Measurements from ENCODE around the gene PNPLA3.
A peak's percentile ranks its signal among the peaks of the same experiment; 100 is the strongest.

Gene PNPLA3, protein sequence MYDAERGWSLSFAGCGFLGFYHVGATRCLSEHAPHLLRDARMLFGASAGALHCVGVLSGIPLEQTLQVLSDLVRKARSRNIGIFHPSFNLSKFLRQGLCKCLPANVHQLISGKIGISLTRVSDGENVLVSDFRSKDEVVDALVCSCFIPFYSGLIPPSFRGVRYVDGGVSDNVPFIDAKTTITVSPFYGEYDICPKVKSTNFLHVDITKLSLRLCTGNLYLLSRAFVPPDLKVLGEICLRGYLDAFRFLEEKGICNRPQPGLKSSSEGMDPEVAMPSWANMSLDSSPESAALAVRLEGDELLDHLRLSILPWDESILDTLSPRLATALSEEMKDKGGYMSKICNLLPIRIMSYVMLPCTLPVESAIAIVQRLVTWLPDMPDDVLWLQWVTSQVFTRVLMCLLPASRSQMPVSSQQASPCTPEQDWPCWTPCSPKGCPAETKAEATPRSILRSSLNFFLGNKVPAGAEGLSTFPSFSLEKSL

DNA sequence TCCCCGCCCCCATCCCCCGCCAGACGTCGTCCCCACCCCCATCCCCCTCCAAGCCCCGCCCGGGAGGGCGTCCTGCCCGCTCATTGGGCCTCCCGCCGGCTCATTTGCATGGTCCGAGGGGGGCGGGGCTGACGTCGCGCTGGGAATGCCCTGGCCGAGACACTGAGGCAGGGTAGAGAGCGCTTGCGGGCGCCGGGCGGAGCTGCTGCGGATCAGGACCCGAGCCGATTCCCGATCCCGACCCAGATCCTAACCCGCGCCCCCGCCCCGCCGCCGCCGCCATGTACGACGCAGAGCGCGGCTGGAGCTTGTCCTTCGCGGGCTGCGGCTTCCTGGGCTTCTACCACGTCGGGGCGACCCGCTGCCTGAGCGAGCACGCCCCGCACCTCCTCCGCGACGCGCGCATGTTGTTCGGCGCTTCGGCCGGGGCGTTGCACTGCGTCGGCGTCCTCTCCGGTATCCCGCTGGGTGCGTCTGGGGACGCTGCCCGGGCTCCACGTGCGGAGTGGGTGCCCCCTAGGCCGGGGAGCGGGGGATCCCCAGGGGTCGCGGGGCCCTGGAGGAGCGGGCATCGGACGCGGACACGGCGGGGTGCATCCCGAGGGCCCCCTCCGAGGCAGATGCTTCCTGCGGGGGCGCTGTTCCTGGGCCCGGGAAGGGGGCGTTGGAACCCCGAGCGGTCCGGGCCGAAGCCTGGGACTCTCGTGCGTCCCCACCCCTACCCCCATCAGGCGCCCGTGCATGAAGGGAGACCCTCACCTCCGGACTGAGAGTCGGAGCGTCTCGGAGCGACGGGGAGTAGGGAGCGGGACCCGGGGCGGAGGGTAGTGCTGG, at the start of gene PNPLA3:
PNPLA3 (plus strand) TSS at position 175 of the 834 bp plus-strand sequence; CDS start at position 282, 107 bp downstream.
- peak; percentile 77 for DNase-seq (ENCODE audit: low spot score)

DNA sequence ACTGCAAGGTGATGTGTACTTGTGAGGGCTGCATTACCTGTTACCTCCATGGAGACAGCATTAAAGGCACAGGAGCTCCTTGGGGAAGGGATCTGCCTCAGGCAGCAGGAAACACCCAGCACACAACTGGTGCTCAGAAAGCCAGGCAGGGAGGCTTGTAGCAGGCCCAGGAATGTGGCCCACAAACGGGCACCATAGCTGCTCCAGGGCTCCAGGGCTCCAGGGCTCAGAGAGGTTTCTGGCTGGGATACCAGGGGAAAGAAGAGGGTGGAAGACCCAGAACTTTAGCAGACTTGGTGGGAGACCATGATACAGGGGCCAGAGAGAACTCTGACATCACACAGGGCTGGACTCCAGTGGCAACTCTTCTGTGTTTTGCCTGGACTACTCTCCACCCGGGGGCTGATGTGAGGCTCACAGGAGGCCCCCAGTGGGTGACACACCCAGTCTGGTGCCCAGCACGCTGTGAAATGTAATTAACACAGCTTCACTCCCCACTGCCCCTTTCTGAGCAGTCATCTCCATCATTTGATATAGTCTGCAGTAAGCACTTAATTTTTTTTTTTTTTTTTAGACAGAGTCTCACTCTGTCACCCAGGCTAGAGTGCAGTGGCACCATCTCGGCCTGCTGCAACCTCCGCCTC, 46.6 kb upstream of the PNPLA3 start:
- DNase-seq (ENCODE audit: low spot score) = no peak

GRCh38 chr22:43878079-43878795, 45.4 kb upstream of the PNPLA3 start:
- DNase-seq (ENCODE audit: low spot score) = no peak

DNA sequence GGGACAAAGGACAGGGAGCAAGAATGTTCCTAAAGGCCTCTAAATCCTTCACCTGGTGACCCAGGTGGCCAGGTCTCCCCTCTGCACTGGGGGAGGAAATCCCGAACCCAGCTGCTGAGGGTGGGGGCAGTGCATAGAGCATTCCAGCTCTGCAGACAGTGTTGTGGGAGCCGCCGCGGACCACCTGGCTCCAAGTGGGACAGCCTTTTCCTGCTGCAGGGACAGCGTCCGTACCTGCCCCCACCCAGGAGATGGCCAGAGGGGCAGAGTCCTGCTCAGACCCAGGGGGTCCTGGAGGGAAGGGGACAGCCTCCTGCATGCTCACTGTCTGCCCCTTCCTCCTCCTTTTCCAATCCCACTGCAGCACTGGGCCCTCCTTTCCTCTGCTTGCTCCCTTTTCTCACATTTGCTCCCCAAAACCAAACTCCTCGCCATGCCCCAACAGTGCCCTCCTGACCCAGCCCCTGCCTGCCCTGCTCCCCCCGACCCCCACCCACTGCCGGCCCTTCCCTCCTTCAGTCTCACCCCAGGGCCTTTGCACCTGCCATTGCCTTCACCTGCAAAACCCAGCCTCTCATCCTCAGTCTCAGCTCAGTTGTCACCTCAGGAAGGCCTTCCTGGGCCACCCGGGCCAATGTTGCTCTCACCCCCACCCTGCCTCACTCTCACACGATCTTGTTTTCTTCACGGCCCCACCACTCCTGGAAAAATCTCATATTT, 44.6 kb upstream of the PNPLA3 start:
- DNase-seq (ENCODE audit: low spot score) = no peak

GRCh38 chr22:43879901-43880540, 43.6 kb upstream of the PNPLA3 start:
- no peak for DNase-seq (ENCODE audit: low spot score)

GRCh38 chr22:43880541-43880991, 43.0 kb upstream of the PNPLA3 start:
- DNase-seq (ENCODE audit: low spot score) = no peak

DNA sequence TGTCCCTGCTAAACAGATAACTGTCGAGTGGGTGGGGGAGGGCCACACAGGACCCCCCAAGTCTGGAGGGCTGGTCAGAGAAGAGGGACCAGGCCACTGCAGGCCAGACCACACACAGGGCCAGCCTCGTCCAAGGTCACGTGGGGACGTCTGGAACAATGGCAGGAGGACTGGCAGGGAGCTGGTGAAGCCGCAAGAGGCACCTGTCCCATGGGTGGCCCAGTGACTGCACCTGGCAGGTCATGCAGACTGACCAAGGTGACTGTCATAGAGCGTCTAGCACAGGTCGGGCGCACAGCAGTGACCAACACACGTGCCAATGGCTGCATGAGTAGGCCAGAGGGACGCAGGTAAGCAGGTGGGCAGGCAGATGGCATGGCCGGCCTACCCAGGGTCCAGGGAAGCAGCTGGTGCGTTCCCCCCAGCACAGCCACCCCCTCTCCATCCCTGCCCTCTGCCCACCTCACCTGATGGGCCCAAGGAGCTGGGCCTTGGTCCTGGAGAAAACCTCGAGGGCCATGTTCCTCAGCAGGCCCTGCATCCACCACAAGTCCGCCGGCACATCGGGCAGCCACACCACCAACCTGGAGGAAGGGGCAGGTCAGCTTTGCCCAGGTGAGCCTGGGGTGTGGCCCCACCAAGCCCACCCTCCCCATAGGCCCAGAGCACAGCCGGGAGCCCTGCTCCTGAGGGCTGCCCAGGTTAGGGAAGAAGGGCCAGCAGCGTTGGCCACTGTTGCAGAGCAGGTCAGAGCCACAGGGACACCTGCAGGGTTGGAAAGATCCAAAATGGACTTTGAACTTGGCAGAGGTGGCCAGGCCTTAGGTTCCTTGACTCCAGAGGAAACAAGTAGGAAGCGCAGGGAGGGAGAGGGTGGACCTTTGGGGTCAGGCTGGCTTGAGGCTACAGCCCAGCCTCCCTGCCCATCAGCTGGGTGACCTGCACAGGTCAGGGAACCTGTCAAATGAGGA, 42.2 kb upstream of the PNPLA3 start:
- DNase-seq (ENCODE audit: low spot score) = no peak

DNA sequence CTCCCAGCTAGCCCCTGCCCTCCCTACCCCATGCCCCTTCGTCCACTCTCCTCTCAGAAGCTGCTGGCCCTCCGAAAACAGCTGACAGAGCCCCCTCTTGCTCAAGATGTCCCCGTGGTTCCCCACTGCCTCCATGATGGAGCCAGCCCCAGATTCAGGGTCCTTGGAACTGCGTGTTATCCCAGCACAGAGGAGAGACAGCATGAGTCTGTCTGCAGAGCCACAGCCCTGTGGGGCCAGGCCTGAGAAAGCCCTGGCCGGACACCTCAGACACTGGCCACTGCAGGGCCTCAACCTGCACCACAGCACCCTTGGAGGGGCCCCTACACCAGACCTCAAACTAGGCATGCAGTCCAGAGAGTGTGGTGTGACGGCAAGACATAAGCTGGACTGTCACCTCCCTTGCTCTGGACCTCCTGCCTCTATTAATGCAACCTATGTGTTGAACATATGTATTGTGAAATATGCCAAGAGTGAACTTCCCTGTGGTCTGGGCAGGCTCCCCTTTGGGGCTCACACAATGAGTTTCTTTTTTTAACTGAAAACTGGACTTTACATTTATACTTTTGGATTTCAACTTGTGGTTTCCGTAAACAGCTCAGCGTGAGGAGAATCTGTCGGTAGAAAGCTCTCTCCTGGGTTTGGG, 41.4 kb upstream of the PNPLA3 start:
- no peak for DNase-seq (ENCODE audit: low spot score)

DNA sequence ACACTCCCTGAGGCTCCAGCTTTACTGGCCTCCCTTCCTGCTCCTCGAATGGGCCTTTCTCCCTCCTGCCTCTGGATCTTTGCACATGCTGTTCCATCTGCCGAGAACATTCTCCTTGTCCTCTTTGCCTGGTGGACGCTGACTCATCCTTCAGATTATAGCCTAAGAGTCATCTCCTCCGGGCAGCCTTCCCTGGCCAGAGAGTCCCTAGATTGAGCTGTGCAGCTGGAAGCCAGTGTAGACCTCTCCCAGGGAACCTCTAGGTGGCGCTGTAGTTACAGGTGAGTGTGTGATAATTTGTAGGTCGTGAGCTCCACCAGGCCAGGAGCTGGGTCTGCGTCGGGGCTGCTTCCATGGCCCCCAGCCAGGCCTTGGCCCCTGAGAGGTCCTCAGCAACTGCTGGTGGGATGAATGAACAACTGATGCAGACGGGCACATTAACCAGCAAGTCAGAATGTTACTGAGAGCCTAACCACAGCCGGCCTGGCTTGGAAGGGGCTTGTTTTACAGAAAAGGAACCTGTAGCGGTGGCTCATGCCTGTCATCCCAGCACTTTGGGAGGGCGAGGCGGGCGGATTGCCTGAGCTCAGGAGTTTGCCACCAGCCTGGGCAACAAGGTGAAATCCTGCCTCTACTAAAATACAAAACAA, 40.5 kb upstream of the PNPLA3 start:
- DNase-seq (ENCODE audit: low spot score) = peak; percentile 39

GRCh38 chr22:43883719-43884415, 39.7 kb upstream of the PNPLA3 start:
- no peak for DNase-seq (ENCODE audit: low spot score)

GRCh38 chr22:43884600-43885318, 38.8 kb upstream of the PNPLA3 start:
- DNase-seq (ENCODE audit: low spot score) = peak; percentile 43

DNA sequence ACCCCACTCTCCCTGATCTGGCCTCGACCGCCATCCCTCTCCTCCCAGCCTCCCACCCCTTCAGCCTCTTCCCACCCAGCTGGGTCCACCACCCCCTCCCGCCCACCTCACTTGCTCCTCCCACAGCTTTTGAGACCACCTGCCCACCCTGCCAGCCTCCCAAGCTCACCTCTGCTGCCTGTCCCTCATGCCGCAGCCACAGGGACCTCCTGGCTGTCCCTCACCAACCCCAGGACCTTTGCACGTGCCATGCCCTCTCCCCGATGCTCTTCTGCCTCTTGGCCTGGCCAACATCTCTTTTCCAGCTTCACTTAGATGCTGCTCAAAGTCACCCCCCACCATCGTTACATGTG, 38.3 kb upstream of the PNPLA3 start:
- DNase-seq (ENCODE audit: low spot score) = no peak

- no peak for DNase-seq (ENCODE audit: low spot score)
Measured at GRCh38 chr22:43885786-43886185, 37.8 kb upstream of the PNPLA3 start.

- DNase-seq (ENCODE audit: low spot score) = no peak
Measured at GRCh38 chr22:43886231-43886630, 37.4 kb upstream of the PNPLA3 start.

DNA sequence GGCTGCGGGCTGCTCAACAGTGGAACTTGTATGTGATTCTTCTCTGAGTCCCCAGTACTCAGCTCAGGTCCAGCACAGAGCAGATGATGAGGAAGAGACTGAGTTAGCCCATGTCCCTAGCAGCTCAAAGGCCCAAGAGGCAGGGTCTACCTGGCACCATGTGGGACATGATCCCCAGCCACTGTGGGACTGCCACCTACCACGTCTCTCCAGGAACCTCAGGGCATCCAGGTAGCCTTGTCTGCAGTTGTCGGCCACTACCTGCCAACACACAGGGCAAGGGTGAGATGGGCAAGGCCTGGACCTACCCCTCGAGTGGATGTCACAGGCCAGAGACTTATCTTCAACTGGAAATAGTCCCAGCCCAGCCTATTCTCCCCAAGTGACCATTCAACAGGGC, 36.2 kb upstream of the PNPLA3 start:
- no peak for DNase-seq (ENCODE audit: low spot score)

GRCh38 chr22:43888740-43889139, 34.9 kb upstream of the PNPLA3 start:
- no peak for DNase-seq (ENCODE audit: low spot score)

DNA sequence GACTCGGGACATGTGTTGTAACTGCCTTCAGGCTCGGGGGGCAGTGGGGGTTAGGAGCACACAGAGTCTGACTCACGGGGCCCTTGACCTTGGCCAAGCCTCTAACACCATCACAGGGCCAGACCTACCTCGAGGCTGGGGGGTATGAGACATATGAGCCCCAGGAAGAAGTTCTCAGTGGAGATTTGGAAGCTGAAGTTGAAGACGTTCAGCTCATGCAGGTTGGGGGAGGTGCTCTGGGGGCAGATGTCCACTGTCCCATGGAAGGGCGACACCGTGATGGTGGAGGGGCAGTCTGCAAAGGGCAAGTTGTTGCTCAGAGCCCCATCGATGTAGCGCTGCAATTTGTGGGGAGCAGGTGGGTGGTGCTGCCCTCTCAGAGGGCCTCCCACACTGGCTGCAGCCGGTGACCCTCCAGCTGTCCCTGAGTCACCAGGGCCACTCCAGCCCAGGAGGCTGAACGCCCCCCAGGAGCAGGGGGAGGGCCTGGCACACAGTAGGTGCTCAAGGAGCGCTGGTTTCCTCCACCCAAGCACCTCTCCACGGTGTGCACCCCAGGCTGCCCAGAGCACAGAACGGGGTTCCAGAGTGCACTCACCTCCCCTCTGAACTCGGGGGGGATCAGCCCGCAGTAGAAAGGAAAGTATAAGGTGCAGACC, 34.3 kb upstream of the PNPLA3 start:
- DNase-seq (ENCODE audit: low spot score) = no peak
